SK-N-SH (cell line): ENCODE measurements around the gene CHD2. TPM values are rescaled to one million over a fixed set of nuclear protein-coding genes. Genes with fewer than 3 reads are reported as not detected.

Experiments
- CTCF ChIA-PET: fragments of 300-600, 350-600 bp; formaldehyde crosslinking; extraction: SDS; loops from one replicate; lab custom pipeline; 2021; lab: Yijun Ruan, JAX
- POLR2A ChIA-PET: fragments of 350-600 bp; sonication (Branson Sonifier 250); formaldehyde crosslinking; extraction: SDS; loops from one replicate; lab custom pipeline; 2020; ENCODE audit warnings: antibody characterized with exemption, inconsistent platforms; lab: Yijun Ruan, JAX
- DNase-seq: peaks from one replicate; pipeline ENCODE4 v3.0.0; 2012
- H2AFZ ChIP-seq: fragments of 200-600 bp; sonication (generic); 2 replicates; pipeline ENCODE4 v1.8.1; 2016; ENCODE audit warnings: antibody characterized with exemption, mild to moderate bottlenecking, low read depth
- H3F3A ChIP-seq: fragments of 200-600 bp; sonication (generic); replicated peaks from 2 replicates; pipeline ENCODE3; 2016; ENCODE audit warnings: antibody characterized with exemption, mild to moderate bottlenecking; ENCODE audit not compliant: insufficient read depth
- H3K27ac ChIP-seq, 2 experiments: fragments of 200-500 bp in 1 of 2; fragments of 200-600 bp in 1 of 2; sonication (Bioruptor generic) in 1 of 2; sonication (generic), shearing (Covaris generic) in 1 of 2; 2 replicates each; pipeline versions ENCODE4 v1.5.1 to v1.6.1; 2014 to 2016; ENCODE audit warnings: low read depth in 2 of 2, inconsistent platforms in 1 of 2, low read length in 1 of 2, mild to moderate bottlenecking in 1 of 2, mixed read lengths in 1 of 2
- H3K27me3 ChIP-seq: fragments of 200-600 bp; sonication (generic), shearing (Covaris generic); 2 replicates; pipeline ENCODE4 v1.6.1; 2016; ENCODE audit warnings: mixed run types; ENCODE audit not compliant: insufficient read depth
- H3K36me3 ChIP-seq, 2 experiments: fragments of 200-500 bp in 1 of 2; fragments of 200-600 bp in 1 of 2; sonication (Bioruptor generic) in 1 of 2; sonication (generic) in 1 of 2; replicated peaks in 1 of 2; 2 replicates each; pipeline versions ENCODE3 to v1.5.1; 2014 to 2016; ENCODE audit warnings: low read length in 1 of 2, mild to moderate bottlenecking in 1 of 2; ENCODE audit not compliant: insufficient read depth in 2 of 2, control insufficient read depth in 1 of 2
- H3K4me1 ChIP-seq, 2 experiments: fragments of 200-500 bp in 1 of 2; fragments of 200-600 bp in 1 of 2; sonication (Bioruptor generic) in 1 of 2; sonication (generic), shearing (Covaris generic) in 1 of 2; 2 replicates each; pipeline versions ENCODE4 v1.5.1 to v1.6.1; 2014 to 2016; ENCODE audit warnings: low read depth in 1 of 2, low read length in 1 of 2, mixed run types in 1 of 2; ENCODE audit not compliant: insufficient read depth in 2 of 2, control insufficient read depth in 1 of 2
- H3K4me2 ChIP-seq: fragments of 200-600 bp; sonication (generic), shearing (Covaris generic); 2 replicates; pipeline ENCODE4 v1.6.1; 2017; ENCODE audit warnings: mixed run types
- H3K4me3 ChIP-seq, 2 experiments: fragments of 200-500 bp in 1 of 2; fragments of 200-600 bp in 1 of 2; sonication (Bioruptor generic) in 1 of 2; sonication (generic), shearing (Covaris generic) in 1 of 2; 2 replicates each; pipeline versions ENCODE4 v1.5.1 to v1.8.1; 2014 to 2016; ENCODE audit warnings: low read depth in 2 of 2, inconsistent platforms in 1 of 2, low read length in 1 of 2, mild to moderate bottlenecking in 1 of 2, mixed read lengths in 1 of 2, moderate library complexity in 1 of 2
- H3K79me2 ChIP-seq: fragments of 200-600 bp; sonication (generic); 2 replicates; pipeline ENCODE4 v1.8.1; 2017; ENCODE audit warnings: mild to moderate bottlenecking; ENCODE audit not compliant: insufficient read depth
- H3K9ac ChIP-seq: fragments of 200-600 bp; sonication (generic); 2 replicates; pipeline ENCODE4 v1.6.1; 2017; ENCODE audit warnings: mixed run types
- H3K9me2 ChIP-seq: fragments of 200-600 bp; sonication (generic); 2 replicates; pipeline ENCODE4 v1.6.1; 2017; ENCODE audit warnings: mixed run types
- H3K9me3 ChIP-seq: fragments of 200-600 bp; sonication (generic); 2 replicates; pipeline ENCODE4 v1.6.1; 2017; ENCODE audit warnings: mixed run types, mild to moderate bottlenecking, moderate library complexity
- H4K20me1 ChIP-seq: fragments of 200-600 bp; sonication (generic); 2 replicates; pipeline ENCODE4 v1.6.1; 2017; ENCODE audit warnings: mild to moderate bottlenecking, mixed run types; ENCODE audit not compliant: insufficient read depth
- CHD2 ChIP-seq: fragments of 150-350 bp; IDR thresholded peaks from 2 replicates; pipeline ENCODE4 v1.6.1; 2018; ENCODE audit warnings: low read length; ENCODE audit not compliant: partially characterized antibody
- ELF1 ChIP-seq: IDR thresholded peaks from 2 replicates; pipeline ENCODE4 v1.4.0; 2012
- FOXJ3 ChIP-seq: sonication (generic); formaldehyde crosslinking; IDR thresholded peaks from 2 replicates; pipeline ENCODE4 v1.5.1; 2020; ENCODE audit warnings: mild to moderate bottlenecking, missing genetic modification reagents
- FOXM1 ChIP-seq: IDR thresholded peaks from 2 replicates; pipeline ENCODE4 v1.4.0; 2012; ENCODE audit warnings: low read depth, mild to moderate bottlenecking
- GABPA ChIP-seq: IDR thresholded peaks from 2 replicates; pipeline ENCODE4 v1.4.0; 2012; ENCODE audit warnings: low read depth, mild to moderate bottlenecking
- MEF2A ChIP-seq: IDR thresholded peaks from 2 replicates; pipeline ENCODE4 v1.4.0; 2012; ENCODE audit warnings: low read depth, borderline replicate concordance
- MXI1 ChIP-seq: IDR thresholded peaks from 2 replicates; pipeline ENCODE4 v1.6.1; 2012; ENCODE audit warnings: mild to moderate bottlenecking, low read depth, low read length, improper control_type of control experiment
- NFIC ChIP-seq: IDR thresholded peaks from 2 replicates; pipeline ENCODE4 v1.4.0; 2012; ENCODE audit warnings: borderline replicate concordance
- RXRA ChIP-seq: IDR thresholded peaks from 2 replicates; pipeline ENCODE4 v1.4.0; 2012; ENCODE audit warnings: low read depth, mild to moderate bottlenecking, borderline replicate concordance
- TAF1 ChIP-seq: IDR thresholded peaks from 2 replicates; pipeline ENCODE4 v1.6.1; 2012; ENCODE audit warnings: low read depth, mild to moderate bottlenecking, low read length, moderate library complexity, borderline replicate concordance
- TCF12 ChIP-seq: IDR thresholded peaks from 2 replicates; pipeline ENCODE4 v1.4.0; 2012
- TEAD4 ChIP-seq: IDR thresholded peaks from 2 replicates; pipeline ENCODE4 v1.4.0; 2012; ENCODE audit warnings: mild to moderate bottlenecking, borderline replicate concordance; ENCODE audit not compliant: insufficient read depth
- YY1 ChIP-seq: IDR thresholded peaks from 2 replicates; pipeline ENCODE4 v1.4.0; 2012; ENCODE audit warnings: low read depth, mild to moderate bottlenecking
- WGBS: methylation state at CpG from one replicate; pipeline ENCODE4 v1.1.6; 2017; ENCODE audit warnings: low lambda C conversion rate; 5-methylcytosine and 5-hydroxymethylcytosine counted together
- polyA plus RNA-seq, 3 experiments: library from polyadenylated mRNA; depleted of rRNA; stranded (reverse); fragments of >200 nt; gene quantifications; 2 replicates each; pipeline ENCODE4 v1.2.3, GENCODE V29; 2012
- TF ChIP-seq, protein P1 (sequence below): IDR thresholded peaks from 2 replicates; pipeline ENCODE4 v1.4.0; 2012; ENCODE audit warnings: low read depth
- TF ChIP-seq, protein P2 (sequence below): fragments of 200-600 bp; sonication (generic); IDR thresholded peaks from 2 replicates; pipeline ENCODE4 v1.6.1; 2017; ENCODE audit warnings: antibody characterized with exemption, mild to moderate bottlenecking, moderate library complexity
- TF ChIP-seq, protein P3 (sequence below): IDR thresholded peaks from 2 replicates; pipeline ENCODE4 v1.6.1; 2012; ENCODE audit warnings: mild to moderate bottlenecking, low read depth, low read length, moderate library complexity
- TF ChIP-seq, protein P4 (sequence below): IDR thresholded peaks from 2 replicates; pipeline ENCODE4 v1.4.0; 2012; ENCODE audit warnings: low read depth, borderline replicate concordance
- TF ChIP-seq, protein P5 (sequence below): fragments of 150-350 bp; IDR thresholded peaks from 2 replicates; pipeline ENCODE4 v1.6.1; 2017; ENCODE audit warnings: antibody characterized with exemption, low read length, low read depth, borderline replicate concordance

Gene CHD2
- polyA plus RNA-seq, 1 of the 3 experiments (the other 2 are of a cell fraction) = 25.3 TPM

DNA sequence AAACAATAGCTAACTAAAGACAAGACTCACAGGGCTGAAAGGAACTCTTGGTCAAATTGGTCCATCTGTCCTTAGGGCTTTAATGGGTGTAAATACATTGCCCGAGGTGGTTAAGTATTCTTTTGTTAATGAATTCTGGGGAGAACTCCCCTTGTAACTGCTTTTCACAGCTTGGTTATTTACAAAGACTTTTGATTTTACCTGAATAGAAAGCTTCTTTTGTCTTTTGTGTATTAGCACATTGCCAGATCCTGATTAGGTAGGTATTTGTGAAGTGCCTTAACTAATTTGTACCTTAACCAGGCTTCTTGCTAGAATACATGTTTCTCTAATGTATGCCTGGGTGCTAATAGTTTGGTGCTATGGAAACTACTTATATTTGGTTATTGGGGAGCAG lies 14.0 kb downstream of the CHD2 start:
- peaks cover 0 to 33% of the 10 kb centered on the region in 2 experiments for H3K4me1 ChIP-seq
- H3K4me3 ChIP-seq = no peak overlapping the region
- no peaks in the 10 kb centered on the region for H3K9me2 ChIP-seq
- peaks cover 0 to 19% of the 10 kb centered on the region in 2 experiments for H3K36me3 ChIP-seq
- no peak for DNase-seq
- WGBS = 50% methylated on average over 1 of the region's 1 CpG
- peaks cover 100% of the 10 kb centered on the region for H3K79me2 ChIP-seq
- ChIA-PET POLR2A (interaction anchor here (1.4 kb wide), 1 partner anchor 104 kb away, joined by 4 read pairs; no protein-coding TSS in a partner anchor), CTCF (interaction anchor here (1.1 to 9.3 kb wide), 4 partner anchors 9 to 117 kb away, joined by 3 to 78 read pairs (median 8); no protein-coding TSS in a partner anchor)
- peaks cover 50% of the 10 kb centered on the region for H3F3A ChIP-seq
- H3K4me2 ChIP-seq = 0 out of 2 replicates have a peak overlapping the region, but pooled peaks have one; percentile 9
- no peaks in the 10 kb centered on the region for H3K9me3 ChIP-seq
- peak overlapping the region in 1 of 2 experiments; percentile 90; a peak in 2 of 4 replicates for H3K27ac ChIP-seq
- H3K27me3 ChIP-seq = no peaks in the 10 kb centered on the region
- TF ChIP-seq FOXJ3 (CRISPR knock-in tag) (no peak), TEAD4 (no peak), RXRA (no peak), MXI1 (no peak), ELF1 (no peak), MEF2A (no peak), NFIC (no peak), CHD2 (no peak), TAF1 (no peak), YY1 (no peak), GABPA (no peak), FOXM1 (no peak), TCF12 (no peak)
- TF ChIP-seq, protein P1, sequence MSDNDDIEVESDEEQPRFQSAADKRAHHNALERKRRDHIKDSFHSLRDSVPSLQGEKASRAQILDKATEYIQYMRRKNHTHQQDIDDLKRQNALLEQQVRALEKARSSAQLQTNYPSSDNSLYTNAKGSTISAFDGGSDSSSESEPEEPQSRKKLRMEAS = no peak
- TF ChIP-seq, protein P2, sequence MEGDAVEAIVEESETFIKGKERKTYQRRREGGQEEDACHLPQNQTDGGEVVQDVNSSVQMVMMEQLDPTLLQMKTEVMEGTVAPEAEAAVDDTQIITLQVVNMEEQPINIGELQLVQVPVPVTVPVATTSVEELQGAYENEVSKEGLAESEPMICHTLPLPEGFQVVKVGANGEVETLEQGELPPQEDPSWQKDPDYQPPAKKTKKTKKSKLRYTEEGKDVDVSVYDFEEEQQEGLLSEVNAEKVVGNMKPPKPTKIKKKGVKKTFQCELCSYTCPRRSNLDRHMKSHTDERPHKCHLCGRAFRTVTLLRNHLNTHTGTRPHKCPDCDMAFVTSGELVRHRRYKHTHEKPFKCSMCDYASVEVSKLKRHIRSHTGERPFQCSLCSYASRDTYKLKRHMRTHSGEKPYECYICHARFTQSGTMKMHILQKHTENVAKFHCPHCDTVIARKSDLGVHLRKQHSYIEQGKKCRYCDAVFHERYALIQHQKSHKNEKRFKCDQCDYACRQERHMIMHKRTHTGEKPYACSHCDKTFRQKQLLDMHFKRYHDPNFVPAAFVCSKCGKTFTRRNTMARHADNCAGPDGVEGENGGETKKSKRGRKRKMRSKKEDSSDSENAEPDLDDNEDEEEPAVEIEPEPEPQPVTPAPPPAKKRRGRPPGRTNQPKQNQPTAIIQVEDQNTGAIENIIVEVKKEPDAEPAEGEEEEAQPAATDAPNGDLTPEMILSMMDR = no peak
- TF ChIP-seq, protein P3, sequence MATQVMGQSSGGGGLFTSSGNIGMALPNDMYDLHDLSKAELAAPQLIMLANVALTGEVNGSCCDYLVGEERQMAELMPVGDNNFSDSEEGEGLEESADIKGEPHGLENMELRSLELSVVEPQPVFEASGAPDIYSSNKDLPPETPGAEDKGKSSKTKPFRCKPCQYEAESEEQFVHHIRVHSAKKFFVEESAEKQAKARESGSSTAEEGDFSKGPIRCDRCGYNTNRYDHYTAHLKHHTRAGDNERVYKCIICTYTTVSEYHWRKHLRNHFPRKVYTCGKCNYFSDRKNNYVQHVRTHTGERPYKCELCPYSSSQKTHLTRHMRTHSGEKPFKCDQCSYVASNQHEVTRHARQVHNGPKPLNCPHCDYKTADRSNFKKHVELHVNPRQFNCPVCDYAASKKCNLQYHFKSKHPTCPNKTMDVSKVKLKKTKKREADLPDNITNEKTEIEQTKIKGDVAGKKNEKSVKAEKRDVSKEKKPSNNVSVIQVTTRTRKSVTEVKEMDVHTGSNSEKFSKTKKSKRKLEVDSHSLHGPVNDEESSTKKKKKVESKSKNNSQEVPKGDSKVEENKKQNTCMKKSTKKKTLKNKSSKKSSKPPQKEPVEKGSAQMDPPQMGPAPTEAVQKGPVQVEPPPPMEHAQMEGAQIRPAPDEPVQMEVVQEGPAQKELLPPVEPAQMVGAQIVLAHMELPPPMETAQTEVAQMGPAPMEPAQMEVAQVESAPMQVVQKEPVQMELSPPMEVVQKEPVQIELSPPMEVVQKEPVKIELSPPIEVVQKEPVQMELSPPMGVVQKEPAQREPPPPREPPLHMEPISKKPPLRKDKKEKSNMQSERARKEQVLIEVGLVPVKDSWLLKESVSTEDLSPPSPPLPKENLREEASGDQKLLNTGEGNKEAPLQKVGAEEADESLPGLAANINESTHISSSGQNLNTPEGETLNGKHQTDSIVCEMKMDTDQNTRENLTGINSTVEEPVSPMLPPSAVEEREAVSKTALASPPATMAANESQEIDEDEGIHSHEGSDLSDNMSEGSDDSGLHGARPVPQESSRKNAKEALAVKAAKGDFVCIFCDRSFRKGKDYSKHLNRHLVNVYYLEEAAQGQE = no peak
- TF ChIP-seq, protein P4, sequence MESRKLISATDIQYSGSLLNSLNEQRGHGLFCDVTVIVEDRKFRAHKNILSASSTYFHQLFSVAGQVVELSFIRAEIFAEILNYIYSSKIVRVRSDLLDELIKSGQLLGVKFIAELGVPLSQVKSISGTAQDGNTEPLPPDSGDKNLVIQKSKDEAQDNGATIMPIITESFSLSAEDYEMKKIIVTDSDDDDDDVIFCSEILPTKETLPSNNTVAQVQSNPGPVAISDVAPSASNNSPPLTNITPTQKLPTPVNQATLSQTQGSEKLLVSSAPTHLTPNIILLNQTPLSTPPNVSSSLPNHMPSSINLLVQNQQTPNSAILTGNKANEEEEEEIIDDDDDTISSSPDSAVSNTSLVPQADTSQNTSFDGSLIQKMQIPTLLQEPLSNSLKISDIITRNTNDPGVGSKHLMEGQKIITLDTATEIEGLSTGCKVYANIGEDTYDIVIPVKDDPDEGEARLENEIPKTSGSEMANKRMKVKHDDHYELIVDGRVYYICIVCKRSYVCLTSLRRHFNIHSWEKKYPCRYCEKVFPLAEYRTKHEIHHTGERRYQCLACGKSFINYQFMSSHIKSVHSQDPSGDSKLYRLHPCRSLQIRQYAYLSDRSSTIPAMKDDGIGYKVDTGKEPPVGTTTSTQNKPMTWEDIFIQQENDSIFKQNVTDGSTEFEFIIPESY = no peak
- TF ChIP-seq, protein P5, sequence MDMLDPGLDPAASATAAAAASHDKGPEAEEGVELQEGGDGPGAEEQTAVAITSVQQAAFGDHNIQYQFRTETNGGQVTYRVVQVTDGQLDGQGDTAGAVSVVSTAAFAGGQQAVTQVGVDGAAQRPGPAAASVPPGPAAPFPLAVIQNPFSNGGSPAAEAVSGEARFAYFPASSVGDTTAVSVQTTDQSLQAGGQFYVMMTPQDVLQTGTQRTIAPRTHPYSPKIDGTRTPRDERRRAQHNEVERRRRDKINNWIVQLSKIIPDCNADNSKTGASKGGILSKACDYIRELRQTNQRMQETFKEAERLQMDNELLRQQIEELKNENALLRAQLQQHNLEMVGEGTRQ = no peak
- H2AFZ ChIP-seq = no peak overlapping the region
- no peak overlapping the region for H3K9ac ChIP-seq
- H4K20me1 ChIP-seq = peaks cover 19% of the 10 kb centered on the region
